ENCODE data around the gene GSK3A.

GSK3A gene

GRCh38 chr19:42246143-42246921, 3.9 kb upstream of the GSK3A start:
- Histone ChIP-seq H3K27ac (ENCODE audit: extremely low read depth, low read depth, low read length) (peak overlapping the region; percentile 99), H3K4me1 (ENCODE audit: control insufficient read depth, insufficient read depth, low read length) (peaks cover 16% of the 10 kb centered on the region), H3K9me3 (ENCODE audit: control insufficient read depth, insufficient read depth, low read depth, low read length) (no peaks in the 10 kb centered on the region), H3K4me3 (ENCODE audit: low read depth, low read length) (no peak overlapping the region), H3K36me3 (ENCODE audit: control insufficient read depth in 2 of 2, insufficient read depth in 1 of 2, low read length in 2 of 2) (peaks cover 11 to 23% of the 10 kb centered on the region in 2 experiments; a peak in 2 of 3 replicates)
- ChIA-PET CTCF (interaction anchor here (0.6 to 11.8 kb wide), 29 partner anchors 11 to 192 kb away, joined by 3 to 276 read pairs (median 5); partner anchors contain the start of genes ERF, POU2F2 and ZNF526), POLR2A (interaction anchor here (0.6 to 13.9 kb wide), 14 partner anchors 9 to 194 kb away, joined by 3 to 242 read pairs (median 4); partner anchors contain the start of genes CIC, DEDD2, ERF and PAFAH1B3)
- 0 out of 2 replicates have a peak, but pooled peaks have one; percentile 4 for TF ChIP-seq SCRT2 (tag by site-specific recombination; IDR thresholded peaks at IDR 0.05)
- 0 out of 2 replicates have a peak, but pooled peaks have one; percentile 30 for TF ChIP-seq ZNF501 (tag by site-specific recombination; IDR thresholded peaks at IDR 0.05)
- peak; percentile 68; the same call in 1 of the 2 replicates for TF ChIP-seq GLIS1 (tag by site-specific recombination; IDR thresholded peaks at IDR 0.05)
- TF ChIP-seq ZNF311 (tag by site-specific recombination; IDR thresholded peaks at IDR 0.05; ENCODE audit: borderline replicate concordance) = no peak
- peak; percentile 64; the same call in 1 of the 2 replicates for TF ChIP-seq ZNF843 (tag by site-specific recombination; IDR thresholded peaks at IDR 0.05)
- TF ChIP-seq ZNF747 (tag by site-specific recombination; IDR thresholded peaks at IDR 0.05) = no peak
- peak; percentile 62 for TF ChIP-seq ZEB2 (tag by site-specific recombination; IDR thresholded peaks at IDR 0.05)
- peak; percentile 40; the same call in 1 of the 2 replicates for TF ChIP-seq ZFP37 (tag by site-specific recombination; IDR thresholded peaks at IDR 0.05)
- no peak for TF ChIP-seq ZNF341 (tag by site-specific recombination; IDR thresholded peaks at IDR 0.05; ENCODE audit: low read depth)
- TF ChIP-seq, protein P1, sequence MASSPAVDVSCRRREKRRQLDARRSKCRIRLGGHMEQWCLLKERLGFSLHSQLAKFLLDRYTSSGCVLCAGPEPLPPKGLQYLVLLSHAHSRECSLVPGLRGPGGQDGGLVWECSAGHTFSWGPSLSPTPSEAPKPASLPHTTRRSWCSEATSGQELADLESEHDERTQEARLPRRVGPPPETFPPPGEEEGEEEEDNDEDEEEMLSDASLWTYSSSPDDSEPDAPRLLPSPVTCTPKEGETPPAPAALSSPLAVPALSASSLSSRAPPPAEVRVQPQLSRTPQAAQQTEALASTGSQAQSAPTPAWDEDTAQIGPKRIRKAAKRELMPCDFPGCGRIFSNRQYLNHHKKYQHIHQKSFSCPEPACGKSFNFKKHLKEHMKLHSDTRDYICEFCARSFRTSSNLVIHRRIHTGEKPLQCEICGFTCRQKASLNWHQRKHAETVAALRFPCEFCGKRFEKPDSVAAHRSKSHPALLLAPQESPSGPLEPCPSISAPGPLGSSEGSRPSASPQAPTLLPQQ (tag by site-specific recombination; IDR thresholded peaks at IDR 0.05) = peak; percentile 72
- TF ChIP-seq CTCF (tag by site-specific recombination; IDR thresholded peaks at IDR 0.05) = peak; percentile 81
- TF ChIP-seq PRDM10 (tag by site-specific recombination; IDR thresholded peaks at IDR 0.05) = peak; percentile 27; the same call in 1 of the 2 replicates
- no peak for TF ChIP-seq GLI2 (tag by site-specific recombination; IDR thresholded peaks at IDR 0.05; ENCODE audit: borderline replicate concordance, low read depth)
- 0 out of 2 replicates have a peak, but pooled peaks have one; percentile 18 for TF ChIP-seq GLIS2 (tag by site-specific recombination; IDR thresholded peaks at IDR 0.05)
- 0 out of 2 replicates have a peak, but pooled peaks have one; percentile 35 for TF ChIP-seq ZNF580 (tag by site-specific recombination; IDR thresholded peaks at IDR 0.05)
- TF ChIP-seq ZNF561 (tag by site-specific recombination; IDR thresholded peaks at IDR 0.05; ENCODE audit: borderline replicate concordance) = 0 out of 2 replicates have a peak, but pooled peaks have one; percentile 61
- TF ChIP-seq ZFHX2 (tag by site-specific recombination; conservative IDR thresholded peaks at IDR 0.05) = peak; percentile 53
- peak; percentile 92 for TF ChIP-seq IKZF3 (tag by site-specific recombination; IDR thresholded peaks at IDR 0.05)
- peak; percentile 48 for TF ChIP-seq ZIC2 (tag by site-specific recombination; IDR thresholded peaks at IDR 0.05)
- TF ChIP-seq ZNF629 (tag by site-specific recombination; IDR thresholded peaks at IDR 0.05) = peak; percentile 40
- TF ChIP-seq ZFP41 (tag by site-specific recombination; IDR thresholded peaks at IDR 0.05; ENCODE audit: borderline replicate concordance) = no peak
- TF ChIP-seq ZBTB21 (tag by site-specific recombination; IDR thresholded peaks at IDR 0.05) = no peak
- TF ChIP-seq ZBTB48 (tag by site-specific recombination; IDR thresholded peaks at IDR 0.05) = peak; percentile 71; the same call in 1 of the 2 replicates
- no peak for TF ChIP-seq TSHZ1 (tag by site-specific recombination; IDR thresholded peaks at IDR 0.05; ENCODE audit: borderline replicate concordance)
- peak; percentile 63; the same call in 1 of the 2 replicates for TF ChIP-seq ZNF366 (tag by site-specific recombination; conservative IDR thresholded peaks at IDR 0.05)
